ENCODE data around the gene ZNF839. TPM values are rescaled to one million over a fixed set of nuclear protein-coding genes. Genes with fewer than 3 reads are reported as not detected.
"Not testable (repeated sequence)": the region's sequence is repeated elsewhere in the genome, so short reads cannot be mapped to it uniquely, and the experiment has no call there.

Gene ZNF839
- total RNA-seq = 7.6 and 9.8 TPM in 2 replicates

- no peak for DNase-seq (ENCODE audit: extremely low read depth, low read depth, low spot score)
These were observed at the start of gene ZNF839 for GRCh38 chr14:102319351-102320032. ZNF839 (plus strand) TSS chr14:102319746; CDS start chr14:102319766, 20 bp downstream.

GRCh38 chr14:102272392-102272791 lies 47.2 kb upstream of the ZNF839 start:
- no peak for DNase-seq (ENCODE audit: extremely low read depth, low read depth, low spot score)

DNA sequence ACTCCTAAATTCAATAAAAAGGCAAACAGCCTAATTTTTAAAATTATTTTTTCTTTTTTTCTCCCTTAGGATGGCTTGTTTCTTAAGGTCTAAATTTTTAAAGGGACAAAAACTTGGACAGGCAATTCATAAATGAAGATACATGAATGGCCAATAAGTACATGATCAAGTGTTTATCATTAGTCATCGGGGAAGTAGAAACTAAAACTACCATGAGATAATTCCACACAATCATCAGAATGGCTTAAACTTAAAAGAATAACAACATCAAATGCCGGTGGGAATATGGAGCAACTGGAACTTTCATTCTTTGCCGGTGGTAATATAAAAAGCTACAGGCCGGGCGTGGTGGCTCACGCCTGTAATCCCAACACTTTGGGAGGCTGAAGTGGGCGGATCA lies 43.7 kb upstream of the ZNF839 start:
- DNase-seq (ENCODE audit: extremely low read depth, low read depth, low spot score) = no peak

GRCh38 chr14:102277874-102278630 lies 41.5 kb upstream of the ZNF839 start:
- DNase-seq (ENCODE audit: extremely low read depth, low read depth, low spot score) = no peak

DNA sequence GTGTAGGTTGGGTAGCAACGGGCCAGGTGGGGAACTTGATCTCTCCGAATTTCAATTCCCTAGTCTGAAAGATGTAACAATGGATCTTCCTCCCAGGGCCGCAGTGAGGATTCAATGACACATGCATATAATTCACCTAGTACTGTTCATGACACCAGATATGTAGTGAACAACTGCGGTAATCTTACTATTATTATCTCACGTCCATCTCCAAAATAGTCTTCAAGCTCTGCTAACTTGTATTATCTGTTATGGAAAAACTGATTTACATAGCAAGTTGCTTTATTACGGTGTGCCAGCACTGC lies 41.0 kb upstream of the ZNF839 start:
- DNase-seq (ENCODE audit: extremely low read depth, low read depth, low spot score) = no peak

DNA sequence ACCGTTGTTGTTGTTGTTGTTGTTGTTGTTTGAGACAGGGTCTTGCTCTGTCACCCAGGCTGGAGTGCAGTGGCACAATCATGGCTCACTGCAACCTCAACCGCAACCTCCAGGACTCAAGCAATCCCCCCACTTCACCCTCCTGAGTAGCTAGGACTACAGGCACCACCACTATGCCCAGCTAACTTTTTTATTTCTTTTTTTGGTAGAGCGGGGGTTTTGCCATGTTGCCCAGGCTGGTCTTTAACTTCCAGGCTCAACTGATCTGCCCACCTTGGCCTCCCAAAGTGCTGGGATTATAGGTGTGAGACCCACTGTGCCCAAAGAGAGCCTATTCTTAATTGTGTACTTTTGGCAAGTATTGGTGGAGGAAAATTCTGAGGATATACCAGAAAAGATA lies 40.3 kb upstream of the ZNF839 start:
- DNase-seq (ENCODE audit: extremely low read depth, low read depth, low spot score) = no peak

GRCh38 chr14:102279688-102280348 lies 39.7 kb upstream of the ZNF839 start:
- DNase-seq (ENCODE audit: extremely low read depth, low read depth, low spot score) = no peak

GRCh38 chr14:102280376-102280962 lies 39.1 kb upstream of the ZNF839 start:
- no peak for DNase-seq (ENCODE audit: extremely low read depth, low read depth, low spot score)

- DNase-seq (ENCODE audit: extremely low read depth, low read depth, low spot score) = no peak
These were observed 36.6 kb upstream of the ZNF839 start for GRCh38 chr14:102282751-102283465.

- DNase-seq (ENCODE audit: extremely low read depth, low read depth, low spot score) = no peak
These were observed 35.9 kb upstream of the ZNF839 start for GRCh38 chr14:102283631-102284129.

DNA sequence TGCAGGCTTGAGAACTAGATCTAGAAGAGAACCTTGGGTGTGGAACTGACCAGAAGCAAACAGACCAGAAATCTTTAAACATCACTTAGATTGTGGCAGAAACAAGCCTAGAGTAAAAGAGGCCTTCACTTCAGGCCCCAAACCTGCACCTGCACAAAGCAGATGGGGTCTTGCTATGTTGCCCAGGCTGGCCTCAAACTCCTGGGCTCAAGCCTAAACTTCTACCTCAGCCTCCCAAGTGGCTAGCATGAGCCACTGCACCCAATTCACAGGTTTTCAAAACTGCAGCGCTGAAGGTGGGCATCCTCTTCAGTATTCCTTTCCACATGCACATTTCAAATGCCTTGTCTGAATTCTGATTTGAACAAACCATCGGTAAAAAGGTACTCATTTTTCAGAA lies 34.4 kb upstream of the ZNF839 start:
- DNase-seq (ENCODE audit: extremely low read depth, low read depth, low spot score) = no peak

DNA sequence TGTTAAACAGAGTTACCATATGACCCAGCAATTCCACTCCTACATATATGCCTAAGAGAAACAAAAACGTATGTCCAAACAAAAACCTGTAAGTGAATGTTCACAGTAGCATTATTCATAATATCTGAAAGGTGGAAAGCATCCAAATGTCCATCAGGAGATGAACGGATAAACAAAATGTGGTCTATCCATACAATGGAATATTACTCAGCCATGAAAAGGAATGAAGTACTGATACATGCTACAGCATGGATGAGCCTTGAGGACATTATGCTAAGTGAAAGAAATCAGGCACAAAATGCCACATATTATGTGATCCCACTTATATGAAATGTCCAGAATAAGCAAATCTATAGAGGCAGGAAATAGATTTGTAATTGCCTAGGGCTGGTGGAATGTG lies 31.4 kb upstream of the ZNF839 start:
- no peak for DNase-seq (ENCODE audit: extremely low read depth, low read depth, low spot score)

GRCh38 chr14:102292441-102292840 lies 27.1 kb upstream of the ZNF839 start:
- DNase-seq (ENCODE audit: extremely low read depth, low read depth, low spot score) = no peak

DNA sequence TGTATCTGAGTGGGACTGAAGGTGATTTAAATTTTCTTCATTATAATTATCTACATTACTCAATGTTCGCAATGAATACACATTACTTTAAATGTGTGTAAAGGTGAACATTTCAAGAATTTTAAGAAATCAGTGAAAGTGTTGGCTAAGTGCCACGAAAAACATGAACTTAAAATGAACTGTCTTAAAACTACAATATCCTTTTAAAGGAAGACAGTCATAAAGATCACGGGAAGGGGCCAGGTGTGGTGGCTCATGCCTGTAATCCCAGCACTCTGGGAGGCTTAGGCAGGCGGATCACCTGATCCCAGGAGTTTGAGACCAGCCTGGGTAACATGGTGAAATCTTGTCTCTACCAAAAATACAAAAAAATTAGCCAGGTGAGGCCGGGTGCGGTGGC lies 25.8 kb upstream of the ZNF839 start:
- no peak for DNase-seq (ENCODE audit: extremely low read depth, low read depth, low spot score)

- DNase-seq (ENCODE audit: extremely low read depth, low read depth, low spot score) = no peak
These were observed 24.3 kb upstream of the ZNF839 start for GRCh38 chr14:102295270-102295669.

- DNase-seq (ENCODE audit: extremely low read depth, low read depth, low spot score) = no peak
These were observed 21.9 kb upstream of the ZNF839 start for GRCh38 chr14:102297436-102298170.

DNA sequence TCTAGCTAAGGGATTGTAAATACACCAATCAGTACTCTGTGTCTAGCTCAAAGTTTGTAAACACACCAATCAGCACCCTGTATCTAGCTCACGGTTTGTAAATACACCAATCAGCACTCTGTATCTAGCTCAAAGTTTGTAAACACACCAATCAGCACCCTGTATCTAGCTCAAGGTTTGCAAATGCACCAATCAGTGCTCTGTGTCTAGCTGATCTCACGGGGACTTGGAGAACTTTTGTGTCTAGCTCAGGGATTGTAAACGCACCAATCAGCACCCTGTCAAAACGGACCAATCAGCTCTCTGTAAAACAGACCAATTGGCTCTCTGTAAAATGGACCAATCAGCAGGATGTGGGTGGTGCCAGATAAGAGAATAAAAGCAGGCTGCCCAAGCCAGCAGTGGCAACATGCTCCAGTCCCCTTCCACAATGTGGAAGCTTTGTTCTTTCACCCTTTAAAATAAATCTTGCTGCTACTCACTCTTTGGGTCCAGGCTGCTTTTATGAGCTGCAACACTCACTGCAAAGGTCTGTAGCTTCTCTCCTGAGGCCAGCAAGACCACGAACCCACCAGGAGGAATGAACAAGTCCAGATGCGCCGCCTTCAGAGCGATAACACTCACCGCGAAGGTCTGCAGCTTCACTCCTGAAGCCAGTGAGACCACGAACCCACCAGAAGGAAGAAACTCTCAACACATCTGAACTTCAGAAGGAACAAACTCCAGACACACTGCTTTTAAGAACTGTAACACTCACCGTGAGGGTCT lies 21.1 kb upstream of the ZNF839 start:
- DNase-seq (ENCODE audit: extremely low read depth, low read depth, low spot score) = not testable (repeated sequence)

DNA sequence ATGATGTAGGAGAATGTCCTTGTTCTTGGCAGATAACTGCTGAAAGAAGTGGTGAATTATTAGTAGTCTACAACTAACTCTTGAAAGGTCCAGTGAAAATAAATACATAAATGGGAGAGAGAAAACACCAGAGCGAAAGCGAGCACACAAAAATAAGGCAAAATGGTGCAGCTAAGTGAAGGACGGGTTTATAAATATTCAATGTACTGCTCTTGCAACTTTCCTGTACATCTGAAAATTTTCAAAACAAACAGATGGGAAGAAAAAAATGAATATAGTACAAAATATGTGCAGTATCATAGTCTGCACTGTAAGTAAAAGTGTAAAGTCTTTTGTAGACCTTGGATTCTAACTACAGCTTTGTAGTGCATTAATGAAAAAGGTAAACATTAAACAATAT lies 15.9 kb upstream of the ZNF839 start:
- DNase-seq (ENCODE audit: extremely low read depth, low read depth, low spot score) = no peak
